GM21381 (cell line): ENCODE measurements around the gene FRMD4A.
"Not testable (repeated sequence)": the region's sequence is repeated elsewhere in the genome, so short reads cannot be mapped to it uniquely, and the experiment has no call there.

Experiments
- ATAC-seq: cut with Tn5 transposase; IDR thresholded peaks from one replicate; pipeline ENCODE4 v1.9.1; 2021; ENCODE audit warnings: mild to moderate bottlenecking, moderate library complexity; ENCODE audit not compliant: unreplicated experiment

The FRMD4A gene

GRCh38 chr10:14244147-14244546 lies 86.6 kb downstream of the FRMD4A start:
- no peak for ATAC-seq

- no peak for ATAC-seq
Measured at GRCh38 chr10:14243221-14243620, 87.5 kb downstream of the FRMD4A start.

- ATAC-seq: no peak
Measured at GRCh38 chr10:14241196-14241595, 89.5 kb downstream of the FRMD4A start.

- no peak for ATAC-seq
Measured at GRCh38 chr10:14240253-14241189, 90.2 kb downstream of the FRMD4A start.

- ATAC-seq: not testable (repeated sequence)
Measured at GRCh38 chr10:14238659-14239058, 92.1 kb downstream of the FRMD4A start.

GRCh38 chr10:14236341-14236740 lies 94.4 kb downstream of the FRMD4A start:
- ATAC-seq: no peak

GRCh38 chr10:14235566-14236195 lies 95.0 kb downstream of the FRMD4A start:
- ATAC-seq: no peak

- ATAC-seq: no peak
Measured at GRCh38 chr10:14233566-14233965, 97.2 kb downstream of the FRMD4A start.

GRCh38 chr10:14228798-14229197 lies 101.9 kb downstream of the FRMD4A start:
- ATAC-seq: not testable (repeated sequence)

- ATAC-seq: no peak
Measured at GRCh38 chr10:14225379-14225778, 105.3 kb downstream of the FRMD4A start.

- ATAC-seq: no peak
Measured at GRCh38 chr10:14220026-14220425, 110.7 kb downstream of the FRMD4A start.

GRCh38 chr10:14219411-14219810 lies 111.3 kb downstream of the FRMD4A start:
- no peak for ATAC-seq

- ATAC-seq: no peak
Measured at GRCh38 chr10:14215641-14216040, 115.1 kb downstream of the FRMD4A start.

- not testable (repeated sequence) for ATAC-seq
Measured at GRCh38 chr10:14213703-14214102, 117.0 kb downstream of the FRMD4A start.

- no peak for ATAC-seq
Measured at GRCh38 chr10:14211610-14212009, 119.1 kb downstream of the FRMD4A start.

- no peak for ATAC-seq
Measured at GRCh38 chr10:14208231-14208630, 122.5 kb downstream of the FRMD4A start.

GRCh38 chr10:14205233-14205632 lies 125.5 kb downstream of the FRMD4A start:
- no peak for ATAC-seq

- ATAC-seq: no peak
Measured at GRCh38 chr10:14200698-14201544, 129.8 kb downstream of the FRMD4A start.

- ATAC-seq: not testable (repeated sequence)
Measured at GRCh38 chr10:14199098-14199497, 131.6 kb downstream of the FRMD4A start.

- ATAC-seq: no peak
Measured at GRCh38 chr10:14198078-14198477, 132.6 kb downstream of the FRMD4A start.

- no peak for ATAC-seq
Measured at GRCh38 chr10:14196113-14196512, 134.6 kb downstream of the FRMD4A start.
